HL-60/S4 treated with retinoic acid at 250 ng/mL for 4 days and 3 days (cell line): Measurements from ENCODE around the gene CAMSAP3.
"Not testable (repeated sequence)": the region's sequence is repeated elsewhere in the genome, so short reads cannot be mapped to it uniquely, and the experiment has no call there.

ENCODE experiments used
- in situ Hi-C: fragments of 300-500 bp; cut with MboI; formaldehyde crosslinking; loops from 2 replicates; pipeline ENCODE4 v1.7.0; 2022; ENCODE audit warnings: low sequenced_read_pairs

Gene CAMSAP3

GRCh38 chr19:7577422-7577821 lies 18.2 kb upstream of the CAMSAP3 start:
- in situ Hi-C loops, result not testable (repeated sequence)

- in situ Hi-C loops, result no loop called here
Observed at GRCh38 chr19:7578127-7578526, 17.5 kb upstream of the CAMSAP3 start.

GRCh38 chr19:7579182-7579581 lies 16.5 kb upstream of the CAMSAP3 start:
- in situ Hi-C loops, result no loop called here

GRCh38 chr19:7582446-7582845 lies 13.2 kb upstream of the CAMSAP3 start:
- in situ Hi-C loops, result no loop called here

GRCh38 chr19:7589822-7590221 lies 5.8 kb upstream of the CAMSAP3 start:
- in situ Hi-C loops, result no loop called here

GRCh38 chr19:7590256-7590655 lies 5.4 kb upstream of the CAMSAP3 start:
- in situ Hi-C loops, result no loop called here

GRCh38 chr19:7596211-7596937 lies 711 bp downstream of the CAMSAP3 start:
- in situ Hi-C loops, result no loop called here

- in situ Hi-C loops, result no loop called here
Observed at GRCh38 chr19:7597689-7598088, 2.0 kb downstream of the CAMSAP3 start.

GRCh38 chr19:7598180-7598579 lies 2.5 kb downstream of the CAMSAP3 start:
- in situ Hi-C loops, result no loop called here

- in situ Hi-C loops, result no loop called here
Observed at GRCh38 chr19:7600721-7601120, 5.1 kb downstream of the CAMSAP3 start.

- in situ Hi-C loops, result no loop called here
Observed at GRCh38 chr19:7602240-7602934, 6.7 kb downstream of the CAMSAP3 start.

- in situ Hi-C loops, result no loop called here
Observed at GRCh38 chr19:7602935-7603497, 7.4 kb downstream of the CAMSAP3 start.

GRCh38 chr19:7603919-7604318 lies 8.3 kb downstream of the CAMSAP3 start:
- in situ Hi-C loops, result no loop called here

GRCh38 chr19:7605490-7606222 lies 10.0 kb downstream of the CAMSAP3 start:
- in situ Hi-C loops, result no loop called here

GRCh38 chr19:7606289-7606688 lies 10.6 kb downstream of the CAMSAP3 start:
- in situ Hi-C loops, result no loop called here

GRCh38 chr19:7607212-7607873 lies 11.7 kb downstream of the CAMSAP3 start:
- in situ Hi-C loops, result no loop called here

GRCh38 chr19:7607874-7608560 lies 12.4 kb downstream of the CAMSAP3 start:
- in situ Hi-C loops, result no loop called here

GRCh38 chr19:7610491-7611240 lies 15.0 kb downstream of the CAMSAP3 start:
- in situ Hi-C loops, result no loop called here

- in situ Hi-C loops, result no loop called here
Observed at GRCh38 chr19:7611541-7612279, 16.0 kb downstream of the CAMSAP3 start.
